ENCODE data around the gene C2CD3.

GRCh38 chr11:74023276-74023675 lies 147.5 kb downstream of the C2CD3 start:
- no peak for TF ChIP-seq CTCF (IDR thresholded peaks at IDR 0.05)
- TF ChIP-seq POLR2A (IDR thresholded peaks at IDR 0.05), result no peak

All from esophagus squamous epithelium (tissue), 4 donors.